Mesothelial cell of epicardium (in vitro differentiated cells): ENCODE data around the gene VSX2. TPM values are rescaled to one million over a fixed set of nuclear protein-coding genes. Genes with fewer than 3 reads are reported as not detected.

ENCODE experiments used
- DNase-seq, 2 experiments: peaks; one replicate each; pipeline ENCODE4 v3.0.0; 2021; ENCODE audit warnings: low spot score in 2 of 2; ENCODE audit not compliant: unreplicated experiment in 2 of 2
- H3K27ac Mint-ChIP-seq: 2 replicates; pipeline ENCODE4 v1.8.0; 2021; ENCODE audit warnings: mixed read lengths
- H3K27me3 Mint-ChIP-seq: 2 replicates; pipeline ENCODE4 v1.8.0; 2021; ENCODE audit warnings: low read depth, mixed read lengths
- H3K36me3 Mint-ChIP-seq: 2 replicates; pipeline ENCODE4 v1.8.0; 2021; ENCODE audit warnings: mixed read lengths
- H3K4me1 Mint-ChIP-seq: 2 replicates; pipeline ENCODE4 v1.8.0; 2021; ENCODE audit warnings: mixed read lengths
- H3K4me3 Mint-ChIP-seq: 2 replicates; pipeline ENCODE4 v1.8.0; 2021; ENCODE audit warnings: mild to moderate bottlenecking, moderate library complexity, mixed read lengths
- H3K9me3 Mint-ChIP-seq: 2 replicates; pipeline ENCODE4 v1.8.0; 2021; ENCODE audit warnings: mixed read lengths
- total RNA-seq: library from RNA; stranded (reverse); gene quantifications from 3 replicates; pipeline ENCODE4 v1.2.1, GENCODE V29; 2021
- TF ChIP-seq, protein P1 (sequence below): fragments of 200-600 bp; sonication (generic); IDR thresholded peaks from one replicate; pipeline ENCODE4 v1.5.0; 2021; ENCODE audit warnings: antibody characterized with exemption; ENCODE audit not compliant: unreplicated experiment

VSX2 gene
- total RNA-seq, 1 donor from 2014 or later: not detected

- TF ChIP-seq, protein P1, sequence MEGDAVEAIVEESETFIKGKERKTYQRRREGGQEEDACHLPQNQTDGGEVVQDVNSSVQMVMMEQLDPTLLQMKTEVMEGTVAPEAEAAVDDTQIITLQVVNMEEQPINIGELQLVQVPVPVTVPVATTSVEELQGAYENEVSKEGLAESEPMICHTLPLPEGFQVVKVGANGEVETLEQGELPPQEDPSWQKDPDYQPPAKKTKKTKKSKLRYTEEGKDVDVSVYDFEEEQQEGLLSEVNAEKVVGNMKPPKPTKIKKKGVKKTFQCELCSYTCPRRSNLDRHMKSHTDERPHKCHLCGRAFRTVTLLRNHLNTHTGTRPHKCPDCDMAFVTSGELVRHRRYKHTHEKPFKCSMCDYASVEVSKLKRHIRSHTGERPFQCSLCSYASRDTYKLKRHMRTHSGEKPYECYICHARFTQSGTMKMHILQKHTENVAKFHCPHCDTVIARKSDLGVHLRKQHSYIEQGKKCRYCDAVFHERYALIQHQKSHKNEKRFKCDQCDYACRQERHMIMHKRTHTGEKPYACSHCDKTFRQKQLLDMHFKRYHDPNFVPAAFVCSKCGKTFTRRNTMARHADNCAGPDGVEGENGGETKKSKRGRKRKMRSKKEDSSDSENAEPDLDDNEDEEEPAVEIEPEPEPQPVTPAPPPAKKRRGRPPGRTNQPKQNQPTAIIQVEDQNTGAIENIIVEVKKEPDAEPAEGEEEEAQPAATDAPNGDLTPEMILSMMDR: no peak
- no peaks in the 10 kb centered on the region for H3K9me3 Mint-ChIP-seq
- peaks cover 49% of the 10 kb centered on the region for H3K27me3 Mint-ChIP-seq
- DNase-seq: no peak
- H3K4me1 Mint-ChIP-seq: no peaks in the 10 kb centered on the region
- H3K27ac Mint-ChIP-seq: no peak overlapping the region
- H3K4me3 Mint-ChIP-seq: no peak overlapping the region
- H3K36me3 Mint-ChIP-seq: no peaks in the 10 kb centered on the region
These were observed 27.2 kb upstream of the VSX2 start for GRCh38 chr14:74211945-74212580.

DNA sequence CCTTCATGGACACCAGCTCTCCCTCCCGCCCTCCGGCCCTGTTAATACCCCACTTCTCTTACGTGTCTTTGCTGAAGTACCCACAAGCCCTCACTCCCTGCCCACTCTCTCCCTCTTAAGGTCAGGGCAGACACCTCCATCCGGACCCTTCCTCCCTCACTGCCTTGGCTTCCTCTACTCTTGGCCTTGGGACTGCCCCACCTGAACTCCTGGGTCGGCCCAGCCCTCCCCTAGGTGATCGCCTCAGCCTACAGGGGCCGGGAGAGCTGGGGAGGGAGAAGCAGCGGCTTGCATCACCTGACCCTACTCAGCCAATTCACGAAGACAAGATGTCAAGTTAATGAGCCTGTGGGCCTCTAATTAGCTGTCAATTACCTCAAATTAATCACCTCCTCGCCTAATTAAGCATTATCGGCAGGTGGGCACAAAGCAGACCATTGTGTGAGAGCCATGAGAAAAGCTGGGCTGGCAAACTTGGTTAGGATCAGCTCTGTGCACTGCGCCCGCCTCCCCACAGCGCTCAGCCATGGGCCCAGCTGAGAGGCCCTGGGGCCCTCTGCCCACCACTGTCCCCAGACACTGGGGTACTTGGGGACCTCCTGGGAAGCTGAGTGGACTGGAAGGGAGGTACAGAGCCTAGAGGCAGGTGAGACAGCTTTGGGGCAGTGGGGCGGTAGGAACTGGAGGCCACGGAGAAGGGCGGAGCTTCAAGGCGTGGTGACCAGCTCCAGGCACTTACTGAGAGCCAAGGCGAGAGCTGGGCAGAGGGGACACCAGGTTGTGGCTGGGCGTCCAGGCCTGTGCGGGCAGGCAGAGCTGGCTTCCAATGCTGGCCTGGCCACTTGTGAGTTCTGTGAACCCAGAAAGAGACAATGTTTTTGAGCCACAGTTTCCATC lies 25.1 kb upstream of the VSX2 start:
- H3K36me3 Mint-ChIP-seq: no peaks in the 10 kb centered on the region
- H3K4me3 Mint-ChIP-seq: no peak overlapping the region
- no peak overlapping the region for H3K27ac Mint-ChIP-seq
- H3K27me3 Mint-ChIP-seq: peaks cover 65% of the 10 kb centered on the region
- no peaks in the 10 kb centered on the region for H3K4me1 Mint-ChIP-seq
- TF ChIP-seq, protein P1: no peak
- DNase-seq: no peak
- no peaks in the 10 kb centered on the region for H3K9me3 Mint-ChIP-seq

GRCh38 chr14:74216671-74217070 lies 22.6 kb upstream of the VSX2 start:
- Mint-ChIP-seq H3K36me3 (no peaks in the 10 kb centered on the region), H3K9me3 (no peaks in the 10 kb centered on the region), H3K4me3 (no peak overlapping the region), H3K4me1 (no peaks in the 10 kb centered on the region), H3K27me3 (peaks cover 77% of the 10 kb centered on the region), H3K27ac (no peak overlapping the region)
- TF ChIP-seq, protein P1: no peak
- DNase-seq: no peak

GRCh38 chr14:74217672-74218448 lies 21.4 kb upstream of the VSX2 start:
- Mint-ChIP-seq H3K27ac (no peak overlapping the region), H3K27me3 (peaks cover 72% of the 10 kb centered on the region), H3K9me3 (no peaks in the 10 kb centered on the region), H3K4me1 (no peaks in the 10 kb centered on the region), H3K36me3 (no peaks in the 10 kb centered on the region), H3K4me3 (no peak overlapping the region)
- TF ChIP-seq, protein P1: peak; percentile 92
- peak; percentile 75 to 92 for DNase-seq

DNA sequence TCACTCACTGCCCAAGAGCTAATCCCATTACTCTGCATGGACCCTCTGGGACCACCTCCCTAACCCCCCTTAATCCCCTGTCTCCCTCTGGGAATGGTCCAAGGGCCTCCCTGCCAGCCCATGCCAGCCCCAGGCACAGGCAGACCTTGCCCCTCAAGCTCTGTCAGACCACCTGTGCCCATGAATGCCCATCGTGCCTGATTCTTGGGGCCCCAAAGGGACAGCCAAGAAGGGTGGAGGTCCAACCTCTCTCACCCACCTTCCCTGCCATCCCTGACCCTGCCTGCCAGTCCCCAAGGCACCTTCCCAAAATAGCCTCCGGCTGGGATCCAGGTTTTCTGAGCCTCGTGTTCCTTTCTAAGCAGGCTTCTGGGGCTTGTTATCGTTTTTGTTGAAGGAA lies 20.8 kb upstream of the VSX2 start:
- no peaks in the 10 kb centered on the region for H3K36me3 Mint-ChIP-seq
- DNase-seq: no peak
- H3K27me3 Mint-ChIP-seq: peaks cover 69% of the 10 kb centered on the region
- no peak overlapping the region for H3K4me3 Mint-ChIP-seq
- TF ChIP-seq, protein P1: no peak
- H3K9me3 Mint-ChIP-seq: no peaks in the 10 kb centered on the region
- H3K27ac Mint-ChIP-seq: no peak overlapping the region
- no peaks in the 10 kb centered on the region for H3K4me1 Mint-ChIP-seq
